ENCODE results near the gene RHOU.

DNA sequence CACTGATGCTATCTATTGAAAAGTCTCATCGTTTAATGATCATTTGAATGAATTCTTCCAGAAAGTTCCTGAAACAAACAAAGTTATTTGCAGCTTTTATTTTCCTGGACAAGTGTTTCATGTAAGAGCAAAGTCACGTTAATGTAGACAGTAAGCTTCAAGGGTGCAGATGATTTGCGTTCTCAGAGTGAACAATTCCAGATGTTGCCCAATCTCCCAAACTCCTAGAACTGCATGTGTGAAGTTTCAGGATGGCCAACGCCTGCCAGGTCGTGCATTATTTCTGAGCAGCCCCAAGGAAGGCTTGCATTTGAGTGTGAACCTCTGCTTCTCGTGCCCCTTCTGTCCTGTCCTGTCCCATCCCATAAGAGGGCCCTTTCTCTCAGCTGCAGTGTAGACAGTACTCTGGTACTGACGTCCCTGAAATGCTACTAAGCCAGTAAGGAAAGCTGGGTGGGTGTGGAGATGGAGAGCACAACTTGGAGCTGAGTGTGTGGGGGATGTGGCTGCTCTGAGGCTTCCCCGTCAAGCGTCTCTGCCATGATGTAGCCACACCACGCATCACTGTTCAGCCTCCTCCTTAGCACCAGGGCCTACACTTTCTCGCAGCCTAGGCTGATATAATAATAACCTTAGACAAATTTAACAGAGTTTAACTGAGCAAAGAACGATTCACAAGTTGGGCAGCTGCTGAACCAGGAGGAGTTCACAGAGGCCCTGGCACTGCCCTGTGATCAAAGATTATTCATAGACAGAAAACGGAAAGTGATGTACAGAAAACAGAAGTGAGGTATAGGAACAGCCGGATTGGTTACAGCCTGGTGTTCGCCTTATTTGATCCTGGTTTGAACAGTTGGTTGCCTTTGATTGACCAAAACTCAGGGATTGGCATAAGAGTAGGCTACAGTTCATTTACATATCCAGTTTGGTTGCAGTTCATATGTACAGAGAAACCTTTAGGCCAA is 50.4 kb downstream of the RHOU start:
- TF ChIP-seq, protein P1, sequence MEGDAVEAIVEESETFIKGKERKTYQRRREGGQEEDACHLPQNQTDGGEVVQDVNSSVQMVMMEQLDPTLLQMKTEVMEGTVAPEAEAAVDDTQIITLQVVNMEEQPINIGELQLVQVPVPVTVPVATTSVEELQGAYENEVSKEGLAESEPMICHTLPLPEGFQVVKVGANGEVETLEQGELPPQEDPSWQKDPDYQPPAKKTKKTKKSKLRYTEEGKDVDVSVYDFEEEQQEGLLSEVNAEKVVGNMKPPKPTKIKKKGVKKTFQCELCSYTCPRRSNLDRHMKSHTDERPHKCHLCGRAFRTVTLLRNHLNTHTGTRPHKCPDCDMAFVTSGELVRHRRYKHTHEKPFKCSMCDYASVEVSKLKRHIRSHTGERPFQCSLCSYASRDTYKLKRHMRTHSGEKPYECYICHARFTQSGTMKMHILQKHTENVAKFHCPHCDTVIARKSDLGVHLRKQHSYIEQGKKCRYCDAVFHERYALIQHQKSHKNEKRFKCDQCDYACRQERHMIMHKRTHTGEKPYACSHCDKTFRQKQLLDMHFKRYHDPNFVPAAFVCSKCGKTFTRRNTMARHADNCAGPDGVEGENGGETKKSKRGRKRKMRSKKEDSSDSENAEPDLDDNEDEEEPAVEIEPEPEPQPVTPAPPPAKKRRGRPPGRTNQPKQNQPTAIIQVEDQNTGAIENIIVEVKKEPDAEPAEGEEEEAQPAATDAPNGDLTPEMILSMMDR (conservative IDR thresholded peaks at IDR 0.05 in 1 of 2, IDR thresholded peaks at IDR 0.05 in 1 of 2; ENCODE audit: extremely low read depth in 1 of 2, insufficient read depth in 1 of 2, low read depth in 1 of 2, low read length in 2 of 2) = no peak
- TF ChIP-seq EZH2 (IDR thresholded peaks at IDR 0.05; ENCODE audit: borderline replicate concordance, low read length) = no peak

Data from mammary epithelial cell (primary cell).